K562 (cell line): ENCODE data around the gene TMEM242. TPM values are rescaled to one million over a fixed set of nuclear protein-coding genes. Genes with fewer than 3 reads are reported as not detected.
A peak's percentile ranks its signal among the peaks of the same experiment; 100 is the strongest.

Experiments
- ATF1 ChIP-seq, 2 experiments: fragments of 450-650 bp in 1 of 2; IDR thresholded peaks; 2 replicates each; pipeline ENCODE4 v1.6.1; 2016; ENCODE audit warnings: missing compliant biosample characterization in 1 of 2, missing genetic modification characterization in 1 of 2
- BRD4 ChIP-seq: fragments of 200-600 bp; sonication (generic); IDR thresholded peaks from 2 replicates; pipeline ENCODE4 v1.6.1; 2017; ENCODE audit warnings: inconsistent platforms
- ERF ChIP-seq: fragments of 450-650 bp; formaldehyde crosslinking; IDR thresholded peaks from 2 replicates; pipeline ENCODE4 v1.4.0; 2020; ENCODE audit warnings: mild to moderate bottlenecking, mixed read lengths
- FOXP1 ChIP-seq: sonication (generic); formaldehyde crosslinking; IDR thresholded peaks from 2 replicates; pipeline ENCODE4 v1.8.0; 2022; ENCODE audit warnings: mild to moderate bottlenecking, missing genetic modification reagents
- HNRNPUL1 ChIP-seq: fragments of 200-400 bp; formaldehyde crosslinking; IDR thresholded peaks from 2 replicates; pipeline ENCODE4 v1.6.1; 2017; ENCODE audit warnings: low read length
- LEF1 ChIP-seq: fragments of 450-650 bp; IDR thresholded peaks from 2 replicates; pipeline ENCODE4 v1.6.1; 2016; ENCODE audit warnings: mild to moderate bottlenecking
- NRF1 ChIP-seq, 2 experiments: fragments of 450-650 bp; IDR thresholded peaks in 1 of 2; conservative IDR thresholded peaks in 1 of 2; 2 replicates each; pipeline ENCODE4 v1.6.1; 2014; ENCODE audit warnings: mild to moderate bottlenecking in 2 of 2
- RB1 ChIP-seq: fragments of 450-650 bp; IDR thresholded peaks from 2 replicates; pipeline ENCODE4 v1.6.1; 2017; ENCODE audit warnings: low read depth, mild to moderate bottlenecking
- RFX7 ChIP-seq: fragments of 250-450 bp; sonication (Bioruptor Pico); IDR thresholded peaks from 2 replicates; pipeline ENCODE4 v1.5.1; 2021; ENCODE audit warnings: mild to moderate bottlenecking
- SMAD1 ChIP-seq: fragments of 150-350 bp; IDR thresholded peaks from 2 replicates; pipeline ENCODE4 v1.6.1; 2014; ENCODE audit warnings: low read length, low read depth; ENCODE audit not compliant: partially characterized antibody
- TCF7L2 ChIP-seq: fragments of 150-350 bp; IDR thresholded peaks from 2 replicates; pipeline ENCODE4 v1.6.1; 2016; ENCODE audit warnings: low read depth, mild to moderate bottlenecking, low read length, moderate library complexity
- VEZF1 ChIP-seq: fragments of 200-800 bp; sonication (Bioruptor generic); IDR thresholded peaks from 2 replicates; pipeline ENCODE4 v1.6.1; 2017; ENCODE audit warnings: missing genetic modification characterization, missing compliant biosample characterization
- XRCC4 ChIP-seq: IDR thresholded peaks from one replicate; pipeline ENCODE4 v1.6.1; 2011; ENCODE audit not compliant: insufficient read depth, insufficient read length; ENCODE audit errors: extremely low read depth
- ZFX ChIP-seq: sonication (generic); formaldehyde crosslinking; IDR thresholded peaks from 2 replicates; pipeline ENCODE4 v1.8.0; 2022; ENCODE audit warnings: mild to moderate bottlenecking, missing genetic modification reagents, moderate library complexity
- ZNF134 ChIP-seq: fragments of 250-450 bp; sonication (Bioruptor Pico); conservative IDR thresholded peaks from 2 replicates; pipeline ENCODE4 v1.4.0; 2020
- ZNF280A ChIP-seq: fragments of 450-650 bp; IDR thresholded peaks from 2 replicates; pipeline ENCODE4 v1.6.1; 2018; ENCODE audit warnings: mild to moderate bottlenecking, low read depth; ENCODE audit not compliant: partially characterized antibody
- polyA plus RNA-seq, 8 experiments: library from polyadenylated mRNA; depleted of rRNA in 4 of 8; stranded (reverse) in 5 of 8; unstranded in 3 of 8; fragments of >200 nt; fragmentation: Nextera tagmentation in 2 of 8; fragmentation: Illumina TruSeq in 1 of 8; extraction: Ambion mirVana in 2 of 8; extraction: Trizol in 1 of 8; gene quantifications; 2 replicates each; pipeline versions ENCODE4 v1.2.1 to v1.2.3, GENCODE V29; 2011 to 2014; ENCODE audit warnings: inconsistent platforms in 1 of 8, missing spikeins in 1 of 8
- total RNA-seq, 7 experiments: library from RNA; depleted of rRNA in 6 of 7; stranded (reverse); fragments of >200 nt in 6 of 7; fragmentation: Illumina TruSeq in 2 of 7; extraction: Trizol in 2 of 7; gene quantifications; 2 replicates each; pipeline versions ENCODE4 v1.2.1 to v1.2.3, GENCODE V29; 2011 to 2021; ENCODE audit warnings: low replicate concordance in 1 of 7
- TF ChIP-seq, protein P1 (sequence below), 2 experiments: IDR thresholded peaks in 1 of 2; conservative IDR thresholded peaks in 1 of 2; 2 replicates each; pipeline ENCODE4 v1.6.1; 2016; ENCODE audit warnings: low read depth in 2 of 2, mild to moderate bottlenecking in 1 of 2, missing compliant biosample characterization in 1 of 2, missing genetic modification characterization in 1 of 2, moderate library complexity in 1 of 2
- TF ChIP-seq, protein P2 (sequence below): fragments of 200-400 bp; formaldehyde crosslinking; IDR thresholded peaks from 2 replicates; pipeline ENCODE4 v1.6.1; 2017; ENCODE audit warnings: mild to moderate bottlenecking, low read depth, low read length, moderate library complexity

The TMEM242 gene
- total and polyA plus RNA-seq, 9 of the 15 experiments (the other 6 are each of a cell fraction or from before 2014, with no cell fraction given): 9.5 to 35.3 (median 16.5) TPM

DNA sequence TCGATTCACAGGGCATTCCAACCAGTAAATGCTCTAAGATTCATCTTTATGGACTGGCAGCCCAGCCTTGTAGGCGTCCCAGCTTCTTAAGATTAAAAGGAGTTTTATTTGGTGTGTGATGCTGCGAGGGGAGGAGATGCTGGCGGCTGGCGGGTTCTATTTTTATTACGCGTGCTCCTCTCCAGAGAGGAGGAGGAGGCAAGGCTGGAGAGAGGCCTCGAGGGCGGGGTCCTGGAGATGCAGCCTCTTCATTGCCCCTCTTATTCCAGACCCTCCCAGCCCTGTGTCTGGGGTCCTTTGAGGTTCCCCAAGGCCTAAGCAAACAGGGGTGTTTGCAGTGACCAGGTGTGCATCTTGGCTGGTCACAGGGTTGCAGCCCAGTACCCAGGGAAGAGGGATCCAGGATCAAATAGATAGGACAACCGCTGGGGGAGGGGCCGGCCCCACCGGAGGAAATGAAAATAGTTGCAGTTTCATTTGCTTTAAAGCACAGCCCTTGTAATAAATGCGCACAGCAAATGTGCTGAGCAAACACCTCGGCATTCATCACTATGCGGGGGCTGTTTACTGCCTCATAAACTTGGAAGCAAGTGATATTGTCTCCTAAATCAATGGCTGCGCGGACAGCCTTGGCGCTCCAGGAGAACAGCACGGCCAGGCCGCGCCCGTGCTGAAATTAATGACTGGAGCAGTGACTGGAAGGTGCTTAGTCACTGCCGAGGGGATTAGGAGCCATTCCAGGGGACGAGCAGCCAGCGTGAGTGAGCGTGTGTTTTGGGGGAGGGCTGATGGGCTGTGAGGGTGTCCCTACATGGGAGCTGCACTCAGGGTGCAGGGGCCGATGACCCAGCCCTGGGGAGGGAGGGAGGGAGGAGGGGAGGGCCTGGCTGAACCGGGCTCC, 83.0 kb downstream of the TMEM242 start (continued):
- TF ChIP-seq HNRNPUL1 (no peak), ZNF280A (no peak), ERF (0 out of 2 replicates have a peak, but pooled peaks have one; percentile 48), RB1 (peak; percentile 48; the same call in 1 of the 2 replicates), ATF1 (CRISPR knock-in tag; IDR thresholded peaks at IDR 0.05) (no peak), ATF1 (tag; IDR thresholded peaks at IDR 0.05) (peak; percentile 47), VEZF1 (CRISPR knock-in tag) (peak; percentile 69; the same call in 1 of the 2 replicates), XRCC4 (no peak), NRF1 (conservative IDR thresholded peaks at IDR 0.05 in 1 of 2, IDR thresholded peaks at IDR 0.05 in 1 of 2) (peak; percentile 44 to 58; a peak in 3 of 4 replicates), ZNF134 (CRISPR knock-in tag) (peak; percentile 47), BRD4 (0 out of 2 replicates have a peak, but pooled peaks have one; percentile 61), TCF7L2 (no peak), ZFX (CRISPR knock-in tag) (peak; percentile 80), RFX7 (CRISPR knock-in tag) (no peak), FOXP1 (CRISPR knock-in tag) (no peak), LEF1 (peak; percentile 83), SMAD1 (no peak)
- TF ChIP-seq, protein P1, sequence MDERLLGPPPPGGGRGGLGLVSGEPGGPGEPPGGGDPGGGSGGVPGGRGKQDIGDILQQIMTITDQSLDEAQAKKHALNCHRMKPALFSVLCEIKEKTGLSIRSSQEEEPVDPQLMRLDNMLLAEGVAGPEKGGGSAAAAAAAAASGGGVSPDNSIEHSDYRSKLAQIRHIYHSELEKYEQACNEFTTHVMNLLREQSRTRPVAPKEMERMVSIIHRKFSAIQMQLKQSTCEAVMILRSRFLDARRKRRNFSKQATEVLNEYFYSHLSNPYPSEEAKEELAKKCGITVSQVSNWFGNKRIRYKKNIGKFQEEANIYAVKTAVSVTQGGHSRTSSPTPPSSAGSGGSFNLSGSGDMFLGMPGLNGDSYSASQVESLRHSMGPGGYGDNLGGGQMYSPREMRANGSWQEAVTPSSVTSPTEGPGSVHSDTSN (CRISPR knock-in tag; IDR thresholded peaks at IDR 0.05; ENCODE audit: low read depth): no peak
- TF ChIP-seq, protein P1 (tag; conservative IDR thresholded peaks at IDR 0.05; ENCODE audit: low read depth): peak; percentile 89
- TF ChIP-seq, protein P2, sequence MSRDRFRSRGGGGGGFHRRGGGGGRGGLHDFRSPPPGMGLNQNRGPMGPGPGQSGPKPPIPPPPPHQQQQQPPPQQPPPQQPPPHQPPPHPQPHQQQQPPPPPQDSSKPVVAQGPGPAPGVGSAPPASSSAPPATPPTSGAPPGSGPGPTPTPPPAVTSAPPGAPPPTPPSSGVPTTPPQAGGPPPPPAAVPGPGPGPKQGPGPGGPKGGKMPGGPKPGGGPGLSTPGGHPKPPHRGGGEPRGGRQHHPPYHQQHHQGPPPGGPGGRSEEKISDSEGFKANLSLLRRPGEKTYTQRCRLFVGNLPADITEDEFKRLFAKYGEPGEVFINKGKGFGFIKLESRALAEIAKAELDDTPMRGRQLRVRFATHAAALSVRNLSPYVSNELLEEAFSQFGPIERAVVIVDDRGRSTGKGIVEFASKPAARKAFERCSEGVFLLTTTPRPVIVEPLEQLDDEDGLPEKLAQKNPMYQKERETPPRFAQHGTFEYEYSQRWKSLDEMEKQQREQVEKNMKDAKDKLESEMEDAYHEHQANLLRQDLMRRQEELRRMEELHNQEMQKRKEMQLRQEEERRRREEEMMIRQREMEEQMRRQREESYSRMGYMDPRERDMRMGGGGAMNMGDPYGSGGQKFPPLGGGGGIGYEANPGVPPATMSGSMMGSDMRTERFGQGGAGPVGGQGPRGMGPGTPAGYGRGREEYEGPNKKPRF: no peak
